HUES6 (cell line): ENCODE results near the gene S100A7.

Experiments
- H3K27ac ChIP-seq: 2 replicates; pipeline ENCODE4 v1.7.0; 2013; ENCODE audit warnings: low read depth, mild to moderate bottlenecking, low read length, inconsistent platforms
- H3K27me3 ChIP-seq: 2 replicates; pipeline ENCODE4 v1.6.1; 2013; ENCODE audit warnings: low read length; ENCODE audit not compliant: control insufficient read depth, insufficient read depth
- H3K36me3 ChIP-seq: 2 replicates; pipeline ENCODE4 v1.6.1; 2013; ENCODE audit warnings: low read length; ENCODE audit not compliant: control insufficient read depth, insufficient read depth
- H3K4me1 ChIP-seq: 2 replicates; pipeline ENCODE4 v1.6.1; 2013; ENCODE audit warnings: low read length; ENCODE audit not compliant: control insufficient read depth, insufficient read depth
- H3K4me3 ChIP-seq: 2 replicates; pipeline ENCODE4 v1.5.1; 2013; ENCODE audit warnings: low read depth, low read length
- H3K9ac ChIP-seq: one replicate; pipeline ENCODE4 v1.6.1; 2013; ENCODE audit warnings: mild to moderate bottlenecking, low read length
- H3K9me3 ChIP-seq: 2 replicates; pipeline ENCODE4 v1.6.1; 2013; ENCODE audit warnings: low read depth, low read length; ENCODE audit not compliant: control insufficient read depth, insufficient read depth

S100A7 gene

GRCh38 chr1:153443486-153443885, 17.0 kb downstream of the S100A7 start:
- Histone ChIP-seq H3K36me3 (no peaks in the 10 kb centered on the region), H3K4me1 (no peaks in the 10 kb centered on the region), H3K27ac (no peak overlapping the region), H3K9me3 (no peaks in the 10 kb centered on the region), H3K27me3 (peaks cover 23% of the 10 kb centered on the region), H3K4me3 (no peak overlapping the region), H3K9ac (no peak overlapping the region)

GRCh38 chr1:153441238-153441755, 19.2 kb downstream of the S100A7 start:
- Histone ChIP-seq H3K4me3 (no peak overlapping the region), H3K27me3 (peaks cover 23% of the 10 kb centered on the region), H3K9ac (no peak overlapping the region)

DNA sequence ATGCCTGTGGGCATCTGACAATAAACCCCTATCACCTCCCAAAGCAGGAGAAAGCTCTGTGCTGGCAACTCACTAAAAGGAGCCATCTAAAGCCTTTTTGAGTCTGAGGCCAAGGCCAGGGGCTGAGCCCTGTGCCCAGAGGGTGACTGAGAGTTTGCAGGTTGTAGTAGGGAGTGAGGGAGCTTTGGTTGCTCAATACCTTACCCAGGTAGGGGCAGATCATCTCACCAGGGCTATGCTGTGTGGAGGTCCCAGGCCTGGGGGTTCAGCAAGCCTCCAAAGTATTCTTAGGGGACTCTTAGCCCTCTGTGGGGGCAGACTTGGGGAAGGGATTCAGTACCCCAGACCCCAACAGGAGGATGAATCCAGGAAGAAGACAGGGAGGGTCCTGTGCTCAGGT, 21.2 kb downstream of the S100A7 start:
- Histone ChIP-seq H3K36me3 (no peaks in the 10 kb centered on the region), H3K4me1 (no peaks in the 10 kb centered on the region), H3K9ac (no peak overlapping the region), H3K4me3 (no peak overlapping the region), H3K9me3 (no peaks in the 10 kb centered on the region), H3K27ac (no peak overlapping the region), H3K27me3 (peaks cover 16% of the 10 kb centered on the region; the same call in 1 of the 2 replicates)

More at GRCh38 chr1:153441238-153441755, 19.2 kb downstream of the S100A7 start:
- H3K9me3 ChIP-seq = no peaks in the 10 kb centered on the region
- no peak overlapping the region for H3K27ac ChIP-seq
- H3K36me3 ChIP-seq = no peaks in the 10 kb centered on the region
- no peaks in the 10 kb centered on the region for H3K4me1 ChIP-seq

- H3K4me1 ChIP-seq = no peaks in the 10 kb centered on the region
- no peak overlapping the region for H3K27ac ChIP-seq
- H3K4me3 ChIP-seq = no peak overlapping the region
- H3K9ac ChIP-seq = no peak overlapping the region
- peaks cover 10% of the 10 kb centered on the region; the same call in 1 of the 2 replicates for H3K27me3 ChIP-seq
- no peaks in the 10 kb centered on the region for H3K36me3 ChIP-seq
- no peaks in the 10 kb centered on the region for H3K9me3 ChIP-seq
Measured at GRCh38 chr1:153438599-153438998, 21.9 kb downstream of the S100A7 start.

GRCh38 chr1:153437236-153437635, 23.2 kb downstream of the S100A7 start:
- Histone ChIP-seq H3K9me3 (no peaks in the 10 kb centered on the region), H3K36me3 (no peaks in the 10 kb centered on the region), H3K9ac (no peak overlapping the region), H3K4me3 (no peak overlapping the region), H3K27me3 (0 out of 2 replicates have a peak, but pooled peaks cover 5% of the 10 kb centered on the region), H3K27ac (no peak overlapping the region), H3K4me1 (no peaks in the 10 kb centered on the region)

GRCh38 chr1:153434746-153435455, 25.6 kb downstream of the S100A7 start:
- H3K27me3 ChIP-seq = 0 out of 2 replicates have a peak, but pooled peaks cover 5% of the 10 kb centered on the region
- no peaks in the 10 kb centered on the region for H3K36me3 ChIP-seq
- H3K9ac ChIP-seq = no peak overlapping the region
- H3K4me1 ChIP-seq = no peaks in the 10 kb centered on the region
- no peak overlapping the region for H3K27ac ChIP-seq
- no peaks in the 10 kb centered on the region for H3K9me3 ChIP-seq
- no peak overlapping the region for H3K4me3 ChIP-seq

GRCh38 chr1:153432874-153433681, 27.4 kb downstream of the S100A7 start:
- Histone ChIP-seq H3K9ac (no peak overlapping the region), H3K4me1 (no peaks in the 10 kb centered on the region), H3K27ac (no peak overlapping the region), H3K27me3 (0 out of 2 replicates have a peak, but pooled peaks cover 5% of the 10 kb centered on the region), H3K4me3 (no peak overlapping the region), H3K9me3 (no peaks in the 10 kb centered on the region), H3K36me3 (no peaks in the 10 kb centered on the region)

DNA sequence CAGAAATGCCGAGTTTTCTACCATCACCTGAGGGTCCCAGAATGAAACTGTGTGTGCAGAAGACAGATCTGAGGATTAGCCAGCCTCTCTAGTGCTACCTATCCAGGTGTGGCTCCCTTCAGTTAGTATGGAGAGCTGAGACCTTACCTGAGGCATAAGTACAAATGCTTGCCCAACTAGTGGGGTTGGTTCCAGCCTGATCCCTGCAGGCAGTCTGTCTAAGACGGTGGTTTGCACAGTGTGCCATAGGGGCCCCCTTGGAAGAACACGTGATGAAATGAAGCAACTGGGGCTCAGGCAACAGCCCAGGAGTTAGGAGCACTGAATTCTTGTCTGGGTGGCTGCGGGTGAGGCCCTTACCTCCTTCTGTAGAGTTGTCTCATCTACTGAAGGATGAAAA, 28.5 kb downstream of the S100A7 start:
- no peak overlapping the region for H3K27ac ChIP-seq
- no peaks in the 10 kb centered on the region for H3K9me3 ChIP-seq
- H3K36me3 ChIP-seq = no peaks in the 10 kb centered on the region
- H3K4me1 ChIP-seq = no peaks in the 10 kb centered on the region
- H3K27me3 ChIP-seq = peaks cover 6% of the 10 kb centered on the region; the same call in 1 of the 2 replicates
- H3K4me3 ChIP-seq = no peak overlapping the region
- H3K9ac ChIP-seq = no peak overlapping the region

DNA sequence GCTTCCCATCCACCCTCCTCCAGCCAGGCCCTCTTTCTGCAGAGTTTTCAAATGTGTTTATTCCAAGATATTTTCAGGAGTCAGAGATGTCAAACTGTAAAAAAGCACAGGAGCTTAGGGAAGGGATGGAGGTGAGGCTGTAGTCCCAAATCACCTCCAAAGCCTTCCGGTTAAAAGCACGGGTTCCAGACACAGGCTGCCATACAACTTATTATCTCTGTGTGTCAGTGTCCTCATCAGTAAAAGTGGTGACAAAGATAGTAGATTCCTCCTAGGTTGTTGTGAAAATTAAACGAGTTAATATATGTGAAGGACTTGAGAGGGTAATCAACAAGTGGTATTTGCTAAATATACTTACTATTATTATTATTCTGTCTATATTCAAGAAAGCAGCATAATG, 29.0 kb downstream of the S100A7 start:
- H3K27me3 ChIP-seq = peaks cover 3% of the 10 kb centered on the region; the same call in 1 of the 2 replicates
- H3K9ac ChIP-seq = no peak overlapping the region

GRCh38 chr1:153431002-153431401, 29.4 kb downstream of the S100A7 start:
- Histone ChIP-seq H3K4me3 (no peak overlapping the region), H3K9me3 (no peaks in the 10 kb centered on the region), H3K9ac (no peak overlapping the region), H3K27ac (no peak overlapping the region), H3K27me3 (peaks cover 2% of the 10 kb centered on the region; the same call in 1 of the 2 replicates), H3K4me1 (no peaks in the 10 kb centered on the region), H3K36me3 (no peaks in the 10 kb centered on the region)

More for the DNA sequence above, 29.0 kb downstream of the S100A7 start:
- H3K9me3 ChIP-seq = no peaks in the 10 kb centered on the region
- no peaks in the 10 kb centered on the region for H3K4me1 ChIP-seq
- H3K27ac ChIP-seq = no peak overlapping the region
- H3K4me3 ChIP-seq = no peak overlapping the region
- H3K36me3 ChIP-seq = no peaks in the 10 kb centered on the region

DNA sequence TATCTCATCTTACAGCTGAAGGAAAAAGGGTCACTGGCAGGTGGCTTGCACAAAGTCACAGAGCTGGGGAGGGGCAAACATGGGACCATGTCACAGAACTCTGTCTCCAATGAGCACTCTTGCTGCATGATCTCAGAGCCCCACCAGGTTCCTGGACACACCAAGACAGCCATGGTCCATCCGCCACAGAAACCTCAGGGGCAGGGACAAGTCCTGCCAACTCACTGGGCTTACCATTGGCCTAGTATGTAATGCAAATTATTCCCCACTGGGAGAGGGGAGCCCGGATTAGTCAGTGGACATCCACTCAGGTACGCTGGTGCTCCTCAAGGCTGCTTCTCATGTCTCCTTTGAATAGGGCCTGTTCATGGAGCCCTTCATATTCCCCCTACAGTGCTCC, 29.9 kb downstream of the S100A7 start:
- no peak overlapping the region for H3K9ac ChIP-seq
- no peak overlapping the region for H3K27ac ChIP-seq
- no peak overlapping the region for H3K4me3 ChIP-seq
- no peaks in the 10 kb centered on the region for H3K36me3 ChIP-seq
- no peaks in the 10 kb centered on the region for H3K9me3 ChIP-seq
- no peaks in the 10 kb centered on the region for H3K4me1 ChIP-seq
- peaks cover 2% of the 10 kb centered on the region; the same call in 1 of the 2 replicates for H3K27me3 ChIP-seq
